Dermis microvascular lymphatic vessel endothelial cell (primary cell): ENCODE measurements around the gene PAFAH1B1. TPM values are rescaled to one million over a fixed set of nuclear protein-coding genes. Genes with fewer than 3 reads are reported as not detected.
"Not testable (repeated sequence)": the region's sequence is repeated elsewhere in the genome, so short reads cannot be mapped to it uniquely, and the experiment has no call there.

ENCODE experiments used
- DNase-seq, 2 donors: peaks; one replicate each; pipeline versions ENCODE4 v3.0.0 to v3.0.0-alpha.2; 2010; ENCODE audit warnings: low read depth in 2 of 2
- total RNA-seq: library from RNA; depleted of rRNA; stranded (reverse); fragments of >200 nt; gene quantifications from 2 replicates; pipeline ENCODE4 v1.2.1, GENCODE V29; 2014

PAFAH1B1 gene
- 65.0 and 80.4 TPM in 2 replicates for total RNA-seq

DNA sequence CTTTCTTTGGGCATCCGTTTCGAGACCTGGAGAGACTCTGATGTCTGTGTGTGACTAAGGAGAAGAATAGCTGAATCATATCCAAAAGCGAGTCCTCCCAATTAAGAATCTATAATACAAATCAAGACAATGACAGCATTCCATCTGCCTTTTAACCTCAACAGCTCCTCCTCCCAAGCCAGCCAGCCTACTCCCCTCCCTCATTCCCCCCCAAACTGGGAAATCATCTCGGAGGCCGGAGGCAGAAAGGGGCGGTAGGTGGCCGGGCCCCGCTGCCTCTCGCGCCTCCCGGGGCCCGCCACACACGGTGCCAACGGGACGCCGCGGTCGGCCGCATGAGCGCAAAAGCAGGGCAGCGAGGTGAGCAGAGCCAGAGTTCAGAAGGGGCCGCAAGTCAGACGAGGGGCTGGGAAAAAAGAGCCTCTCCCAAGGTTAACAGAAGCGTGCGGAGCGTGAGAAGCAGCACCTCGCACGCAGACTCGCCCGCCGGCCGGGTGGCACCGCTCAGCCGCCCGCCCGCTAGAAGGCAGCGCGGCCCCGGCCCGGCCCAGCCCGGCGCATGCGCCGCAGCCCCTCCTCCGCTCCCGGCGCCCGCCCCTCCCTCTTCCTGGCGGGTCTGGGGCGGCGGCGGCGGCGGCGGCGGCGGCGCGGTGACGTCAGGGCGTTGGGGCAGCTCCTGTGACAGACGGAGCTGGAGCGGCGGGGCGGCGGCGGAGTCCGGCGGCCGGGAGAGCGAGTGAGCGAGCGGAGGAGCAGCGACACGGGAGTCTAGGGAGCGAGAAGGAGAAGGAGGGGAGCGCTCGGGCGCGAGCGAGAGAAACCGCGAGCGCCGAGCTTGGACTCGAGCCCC, at the start of gene PAFAH1B1:
TSS of gene PAFAH1B1 (plus strand) at position 684 of the 850 bp plus-strand sequence. CDS start 44,635 bp downstream, outside the sequence.
- peak; percentile 50 to 93 for DNase-seq

DNA sequence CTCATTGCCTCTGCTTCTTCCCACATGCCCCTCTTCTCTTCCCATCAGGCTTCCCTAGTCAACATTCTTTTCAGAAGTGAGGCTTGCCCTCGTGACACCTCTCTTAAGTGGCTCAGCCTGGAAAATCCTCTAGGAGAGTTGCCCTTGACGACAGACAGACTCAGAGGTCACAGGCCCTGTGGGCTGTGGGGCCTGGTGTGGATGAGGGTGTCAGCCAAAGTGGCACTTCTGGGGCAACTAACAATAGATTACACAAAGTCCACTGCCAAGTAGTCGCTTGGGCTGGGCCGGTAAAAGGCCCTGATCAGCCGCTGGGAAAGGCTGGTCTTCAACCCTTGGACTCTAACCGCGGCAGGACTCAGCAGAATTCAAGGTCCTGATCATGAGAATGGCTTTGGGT, 48.1 kb upstream of the PAFAH1B1 start:
- DNase-seq = no peak

DNA sequence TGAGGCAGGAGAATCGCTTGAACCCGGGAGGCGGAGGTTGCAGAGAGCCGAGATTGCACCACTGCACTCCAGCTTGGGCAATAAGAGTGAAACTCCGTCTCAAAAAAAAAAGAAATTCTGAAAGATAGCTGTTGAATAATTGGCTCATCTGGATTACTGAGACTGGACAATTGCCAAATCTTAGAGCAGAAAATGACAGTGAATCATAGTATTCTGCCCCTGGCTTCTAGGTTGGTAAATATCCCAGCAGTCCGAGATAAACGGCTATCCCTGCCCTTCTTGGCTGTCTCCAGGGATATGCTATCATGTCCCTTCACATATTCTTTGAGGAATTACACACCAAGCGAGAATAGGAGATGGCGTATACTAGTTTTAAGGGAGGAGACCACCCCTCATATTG, 46.3 kb upstream of the PAFAH1B1 start:
- DNase-seq = peak; percentile 5 to 29

DNA sequence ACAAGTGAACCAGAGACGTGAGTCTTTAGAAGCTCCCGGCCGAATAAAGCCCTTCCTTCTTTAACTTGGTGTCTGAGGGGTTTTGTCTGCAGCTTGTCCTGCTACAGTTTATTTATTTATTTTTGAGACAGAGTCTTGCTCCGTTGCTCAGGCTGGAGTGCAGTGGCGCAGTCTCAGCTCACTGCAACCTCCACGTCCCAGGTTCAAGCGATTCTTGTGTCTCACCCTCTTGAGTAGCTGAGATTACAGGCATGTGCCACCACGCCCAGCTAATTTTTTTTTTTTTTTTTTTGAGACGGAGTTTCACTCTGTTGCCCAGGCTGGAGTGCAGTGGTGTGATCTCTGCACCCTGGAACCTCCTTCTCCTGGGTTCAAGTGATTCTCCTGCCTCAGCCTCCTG, 45.4 kb upstream of the PAFAH1B1 start:
- not testable (repeated sequence) for DNase-seq

DNA sequence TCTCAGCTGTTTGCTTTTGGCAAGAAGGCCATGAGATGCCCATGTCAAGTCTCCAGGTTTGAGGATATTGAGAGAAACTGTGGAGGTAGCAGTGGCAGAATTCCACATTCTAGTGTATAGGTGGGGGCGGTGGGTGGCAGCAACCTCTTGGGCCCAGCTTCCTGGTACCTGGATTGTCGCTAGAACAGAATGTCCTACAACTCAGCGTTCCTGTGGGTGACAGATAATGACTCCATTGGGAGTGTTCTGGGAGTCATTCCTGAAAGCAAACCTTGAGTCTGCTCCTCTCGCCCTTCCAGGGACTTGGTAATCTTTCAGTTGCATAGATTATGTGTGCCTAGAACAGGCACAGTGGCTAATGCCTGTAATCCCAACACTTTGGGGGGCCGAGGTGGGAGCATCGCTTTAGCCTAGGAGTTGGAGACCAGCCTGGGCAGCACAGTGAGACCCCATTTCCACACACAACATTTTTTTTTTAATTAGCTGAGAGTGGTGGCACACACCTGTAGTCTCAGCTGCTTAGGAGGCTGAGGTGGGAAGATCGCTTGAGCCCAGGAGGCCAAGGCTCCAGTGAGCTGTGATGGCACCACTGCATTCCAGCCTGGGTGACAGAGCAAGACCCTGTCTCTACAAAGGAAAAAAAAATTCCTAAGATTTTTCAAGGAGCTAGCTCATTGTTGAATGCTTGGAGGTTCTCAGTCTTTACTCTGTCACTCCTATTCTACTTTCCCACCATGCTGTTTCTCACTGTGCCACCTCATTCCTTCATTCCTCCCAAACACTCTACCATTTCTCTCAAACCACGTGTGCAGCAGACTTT, 43.9 kb upstream of the PAFAH1B1 start:
- DNase-seq = no peak

DNA sequence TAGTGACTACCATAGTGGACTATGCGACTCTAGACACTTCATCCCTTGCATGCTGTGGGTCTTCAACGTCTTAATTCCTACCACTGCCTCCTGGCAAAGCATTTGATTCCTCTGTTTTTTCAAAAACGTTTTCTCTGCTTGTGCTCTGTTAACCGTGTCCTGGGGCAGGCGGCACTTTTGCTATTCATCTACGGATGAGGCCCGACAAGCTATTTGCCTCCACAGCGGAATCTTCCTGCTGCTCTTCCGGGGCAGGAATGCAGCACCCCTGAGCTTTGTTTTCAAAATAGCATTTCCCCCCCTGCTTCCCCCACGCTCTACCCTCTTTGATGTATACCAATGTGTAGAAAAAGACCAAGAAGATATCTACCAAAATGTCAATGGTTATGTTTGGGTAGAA, 42.0 kb upstream of the PAFAH1B1 start:
- no peak for DNase-seq

DNA sequence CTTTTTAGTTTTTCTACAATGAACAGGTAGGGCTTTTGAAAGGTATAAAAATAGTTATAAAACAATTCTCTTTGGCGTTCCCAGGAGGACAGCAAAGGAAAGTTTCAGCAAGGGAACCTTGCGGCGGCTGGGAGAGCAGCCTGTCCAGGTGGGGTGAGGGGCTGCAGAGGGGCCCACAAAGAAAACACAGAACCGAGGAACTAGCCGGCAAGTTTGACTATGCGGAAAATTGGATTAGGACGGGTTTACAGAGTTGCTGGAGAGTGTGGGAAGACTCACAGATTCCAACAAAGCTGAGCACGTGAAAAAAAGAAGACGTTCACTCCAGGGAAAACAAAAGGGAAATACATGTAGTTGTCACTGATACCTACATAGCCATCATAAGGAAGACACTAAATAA, 41.5 kb upstream of the PAFAH1B1 start:
- no peak for DNase-seq

DNA sequence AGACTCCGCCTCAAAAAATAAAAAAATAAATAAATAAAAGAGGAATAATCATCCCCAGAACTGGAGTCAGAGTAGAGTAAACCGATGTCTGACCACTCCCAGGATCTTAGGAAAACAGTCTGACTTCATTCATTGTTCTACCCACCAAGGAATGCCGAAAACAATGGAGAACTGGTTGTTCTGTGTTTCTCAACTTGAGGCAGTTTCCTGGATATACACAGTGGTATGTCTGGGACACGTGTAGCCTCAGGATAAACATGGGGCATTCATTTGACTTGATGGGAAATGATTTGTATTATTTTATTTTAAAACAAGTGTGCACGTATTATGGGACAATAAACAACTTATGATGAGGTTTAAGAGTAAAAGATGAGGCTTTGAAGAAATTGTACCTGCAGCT, 32.8 kb upstream of the PAFAH1B1 start:
- DNase-seq = peak in 1 of 2 donors; percentile 77

DNA sequence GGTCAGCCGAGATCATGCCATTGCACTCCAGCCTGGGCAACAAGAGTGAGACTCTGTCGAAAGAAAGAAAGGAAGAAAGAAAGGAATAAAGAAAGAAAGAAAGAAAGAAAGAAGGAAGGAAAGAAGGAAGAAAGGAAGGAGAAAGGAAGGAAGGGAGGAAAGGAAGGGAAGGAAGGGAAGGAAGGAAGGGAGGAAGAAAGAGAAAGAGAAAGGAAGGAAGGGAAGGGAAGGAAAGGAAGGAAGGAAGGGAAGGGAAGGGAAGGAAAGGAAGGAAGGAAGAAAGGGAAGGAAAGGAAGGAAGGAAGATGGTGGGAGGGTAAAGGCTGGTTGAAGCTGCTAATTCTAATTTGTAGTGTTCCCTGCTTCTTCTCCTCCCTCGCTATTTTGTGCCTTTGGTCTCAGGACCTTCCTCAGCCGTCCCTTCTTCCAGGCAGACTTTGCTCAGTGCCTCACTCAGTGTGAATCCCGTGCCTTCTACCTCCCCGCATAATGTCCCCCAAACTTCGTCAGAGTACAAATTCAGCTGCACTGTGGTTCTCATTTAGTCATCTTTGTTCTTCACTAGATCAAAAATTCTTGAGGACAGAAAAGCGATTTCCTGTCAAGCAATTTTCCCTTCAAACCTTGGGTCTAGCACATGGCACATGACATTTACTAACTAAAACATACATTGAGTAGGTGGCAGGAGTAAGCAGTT, 31.1 kb upstream of the PAFAH1B1 start:
- DNase-seq = no peak

DNA sequence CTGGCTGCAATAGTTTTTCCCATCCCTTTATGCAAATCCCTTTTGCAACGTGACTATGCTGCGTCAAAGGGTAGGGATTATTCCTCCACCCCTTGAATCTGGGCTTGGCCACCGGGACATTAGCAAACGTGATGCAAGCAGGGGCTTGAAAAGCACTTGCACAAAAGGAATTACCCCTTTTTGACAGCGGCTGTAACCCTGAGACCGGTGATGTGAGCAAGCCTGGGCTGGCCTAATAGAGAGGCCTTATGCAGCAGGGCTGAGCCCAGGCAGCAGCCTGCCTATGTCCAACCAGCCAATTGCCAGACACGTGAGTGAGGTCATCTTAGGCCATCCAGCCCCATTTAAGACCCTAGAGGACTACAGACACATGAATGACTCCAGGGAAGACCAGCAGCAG, 30.4 kb upstream of the PAFAH1B1 start:
- DNase-seq = no peak

DNA sequence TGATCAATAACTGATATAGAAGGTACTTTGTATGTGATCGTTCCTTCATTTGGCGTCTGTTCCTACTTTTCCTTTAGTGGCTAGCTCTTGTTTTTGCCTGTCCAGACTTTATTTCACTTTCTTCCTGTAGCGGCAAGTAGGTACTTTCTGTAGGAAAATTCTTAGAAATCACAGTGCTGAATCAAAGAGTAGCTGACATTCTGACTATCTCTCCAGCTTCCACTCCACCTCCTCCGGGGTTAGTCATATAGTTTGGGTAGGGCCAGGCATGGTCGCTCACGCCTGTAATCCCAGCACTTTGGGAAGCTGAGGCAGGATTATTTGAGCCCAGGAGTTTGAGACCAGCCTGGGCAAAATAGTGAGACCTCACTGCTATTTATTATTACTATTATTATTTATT, 29.9 kb upstream of the PAFAH1B1 start:
- no peak for DNase-seq

DNA sequence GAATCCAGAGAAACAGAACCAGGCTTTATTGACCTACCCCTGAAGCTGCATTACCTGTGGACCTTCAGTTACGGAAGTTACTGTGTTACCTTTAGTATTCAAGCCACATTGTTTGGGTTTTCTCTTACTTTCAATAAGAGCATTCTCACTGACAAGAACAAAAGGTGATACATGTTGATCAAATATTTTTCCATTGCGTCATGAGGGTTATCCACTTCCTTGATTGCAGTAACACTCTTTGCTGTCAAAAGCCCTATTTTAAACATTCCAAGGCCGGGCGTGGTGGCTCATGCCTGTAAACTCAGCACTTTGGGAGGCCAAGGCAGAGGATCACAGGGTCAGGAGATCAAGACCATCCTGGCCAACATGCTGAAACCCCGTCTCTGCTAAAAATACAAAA, 28.6 kb upstream of the PAFAH1B1 start:
- DNase-seq = peak; percentile 28 to 33

DNA sequence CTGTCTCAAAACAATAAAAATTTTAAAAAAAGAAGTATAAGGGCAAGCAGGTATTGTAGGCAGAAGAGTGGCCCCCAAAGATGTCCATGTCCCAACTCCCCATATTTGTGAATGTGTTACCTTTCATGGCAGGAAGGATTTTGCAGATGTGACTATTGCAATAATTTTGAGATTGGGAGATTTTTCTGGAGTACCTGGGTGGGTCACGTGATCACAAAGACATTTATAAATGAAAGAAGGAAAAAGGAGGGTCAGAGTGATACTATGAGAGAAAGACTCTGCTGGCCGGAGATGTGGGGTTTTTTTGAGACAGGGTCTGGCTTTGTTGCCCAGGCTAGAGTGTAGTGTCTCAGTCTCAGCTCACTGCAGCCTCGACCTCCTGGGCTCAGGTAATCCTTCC, 27.4 kb upstream of the PAFAH1B1 start:
- DNase-seq = no peak

DNA sequence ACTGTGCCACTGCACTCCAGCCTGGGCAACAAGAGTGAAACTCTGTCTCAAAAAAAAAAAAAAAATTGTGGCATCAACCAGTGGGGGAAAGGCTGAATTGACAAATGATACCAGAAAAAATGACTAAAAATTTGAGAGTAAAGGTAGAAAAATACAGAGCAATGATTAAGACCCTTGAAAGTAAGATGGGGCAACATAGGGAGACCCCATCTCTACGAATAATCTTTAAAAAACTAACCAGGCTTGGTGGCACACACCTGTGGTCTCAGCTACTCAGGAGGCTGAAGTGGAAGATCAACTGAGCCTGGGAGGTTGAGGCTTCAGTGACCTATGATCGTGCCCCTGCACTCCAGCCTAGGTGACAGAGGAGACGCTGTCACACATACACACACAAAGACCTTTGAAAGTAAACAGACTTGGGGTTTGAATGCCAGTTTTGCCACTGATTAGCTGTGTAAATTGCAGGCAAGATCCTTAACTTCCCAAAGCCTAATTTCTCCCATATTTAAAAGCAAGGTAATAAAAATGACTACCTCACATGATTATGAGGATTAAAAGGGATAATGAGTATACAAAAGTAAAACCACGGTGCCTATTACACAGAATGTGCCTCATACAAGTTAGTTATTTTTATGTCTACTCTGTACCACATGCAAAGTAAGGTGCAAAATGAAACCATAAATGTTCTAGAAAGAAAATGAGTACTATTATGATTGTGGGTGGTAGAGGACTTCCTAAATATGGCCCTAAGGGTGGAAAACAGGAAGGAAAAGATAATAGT, 21.7 kb upstream of the PAFAH1B1 start:
- no peak for DNase-seq

DNA sequence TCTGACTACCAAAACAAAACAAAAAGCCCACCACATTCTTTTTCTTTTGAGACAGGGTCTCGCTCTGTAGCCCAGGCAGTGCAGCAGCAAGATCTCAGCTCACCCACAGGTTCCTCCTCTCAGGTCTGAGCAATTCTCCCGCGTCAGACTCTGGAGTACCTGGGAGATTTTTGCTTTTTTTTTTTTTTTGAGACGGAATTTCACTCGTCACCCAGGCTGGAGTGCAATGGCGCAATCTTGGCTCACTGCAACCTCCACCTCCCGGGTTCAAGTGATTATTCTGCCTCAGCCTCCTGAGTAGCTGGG, 21.2 kb upstream of the PAFAH1B1 start:
- not testable (repeated sequence) for DNase-seq

DNA sequence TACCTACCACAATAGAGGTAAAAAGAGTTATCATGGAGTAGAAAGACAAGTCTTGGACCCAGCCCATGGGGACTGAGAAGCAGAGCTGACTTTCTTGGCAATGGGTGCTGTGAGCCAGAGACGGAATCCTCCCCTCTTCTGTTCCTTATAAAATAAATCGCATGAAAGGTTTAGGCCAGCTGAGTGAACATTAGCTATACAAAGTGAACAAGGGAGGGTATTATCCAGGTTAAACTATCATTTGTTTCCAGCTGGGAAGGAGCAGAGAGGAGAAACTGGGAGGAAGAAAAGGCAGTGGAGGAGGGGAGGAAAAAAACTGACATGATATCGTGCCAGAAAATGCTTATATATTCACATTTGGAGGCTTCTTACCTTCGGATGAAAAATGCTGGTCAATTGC, 13.3 kb upstream of the PAFAH1B1 start:
- DNase-seq = no peak

DNA sequence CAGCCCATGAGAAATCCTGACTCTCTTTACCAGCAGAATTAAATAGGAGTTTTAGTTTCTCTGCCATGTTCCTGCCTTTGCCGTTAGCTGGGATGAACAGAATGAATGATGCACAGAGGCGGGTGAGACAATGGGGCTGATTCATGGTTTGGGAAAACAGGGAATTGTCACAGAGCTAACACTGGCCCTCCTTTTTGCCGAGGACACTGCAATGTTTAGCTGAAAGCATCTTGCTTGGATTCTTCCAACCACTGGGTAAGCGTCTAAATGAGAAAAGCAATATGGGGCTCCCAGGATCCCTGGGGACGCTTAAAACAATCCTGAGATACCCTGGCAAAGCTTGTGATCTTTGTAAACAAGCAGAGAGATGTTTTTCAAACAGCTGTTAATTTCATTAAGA, 12.8 kb upstream of the PAFAH1B1 start:
- DNase-seq = no peak

DNA sequence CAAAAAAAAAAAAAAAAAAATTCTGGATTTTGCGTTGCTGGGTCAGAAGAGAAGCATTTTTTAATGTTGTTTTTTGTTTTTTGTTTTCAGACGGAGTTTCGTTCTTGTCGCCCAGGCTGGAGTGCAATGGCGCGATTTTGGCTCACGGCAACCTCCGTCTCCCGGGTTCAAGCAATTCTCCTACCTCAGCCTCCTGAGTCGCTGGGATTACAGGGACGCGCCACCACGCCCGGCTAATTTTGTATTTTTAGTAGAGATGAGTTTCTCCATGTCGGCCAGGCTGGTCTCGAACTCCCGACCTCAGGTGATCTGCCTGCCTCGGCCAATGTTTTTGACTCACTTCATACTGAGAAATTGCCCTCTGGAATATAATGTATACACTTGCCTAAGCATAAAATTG, 11.0 kb upstream of the PAFAH1B1 start:
- DNase-seq = no peak

DNA sequence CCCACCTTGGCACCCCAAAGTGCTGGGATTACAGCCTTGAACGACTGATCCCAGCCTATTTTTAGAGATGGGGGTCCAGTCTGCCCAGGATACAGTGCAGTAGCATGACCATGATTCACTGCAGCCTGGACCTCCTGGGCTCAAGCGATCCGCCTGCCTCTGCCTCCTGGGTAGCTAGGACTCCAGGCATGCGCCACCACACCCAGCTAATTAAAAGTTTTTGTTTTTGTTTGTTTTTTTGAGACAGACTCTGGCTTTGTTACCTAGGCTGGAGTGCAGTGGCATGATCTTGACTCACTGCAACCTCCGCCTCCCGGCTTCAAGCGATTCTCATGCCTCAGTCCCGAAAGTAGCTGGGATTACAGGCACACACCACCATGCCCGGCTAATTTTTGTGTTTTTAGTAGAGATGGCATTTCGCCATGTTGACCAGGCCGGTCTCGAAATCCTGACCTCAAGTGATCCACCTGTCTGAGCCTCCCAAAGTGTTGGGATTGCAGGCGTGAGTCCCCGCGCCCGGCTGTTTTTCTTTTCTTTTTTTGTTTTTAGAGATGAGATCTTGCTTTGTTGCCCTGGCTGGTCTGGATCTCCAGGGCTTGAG, 2.3 kb upstream of the PAFAH1B1 start:
- DNase-seq = no peak

DNA sequence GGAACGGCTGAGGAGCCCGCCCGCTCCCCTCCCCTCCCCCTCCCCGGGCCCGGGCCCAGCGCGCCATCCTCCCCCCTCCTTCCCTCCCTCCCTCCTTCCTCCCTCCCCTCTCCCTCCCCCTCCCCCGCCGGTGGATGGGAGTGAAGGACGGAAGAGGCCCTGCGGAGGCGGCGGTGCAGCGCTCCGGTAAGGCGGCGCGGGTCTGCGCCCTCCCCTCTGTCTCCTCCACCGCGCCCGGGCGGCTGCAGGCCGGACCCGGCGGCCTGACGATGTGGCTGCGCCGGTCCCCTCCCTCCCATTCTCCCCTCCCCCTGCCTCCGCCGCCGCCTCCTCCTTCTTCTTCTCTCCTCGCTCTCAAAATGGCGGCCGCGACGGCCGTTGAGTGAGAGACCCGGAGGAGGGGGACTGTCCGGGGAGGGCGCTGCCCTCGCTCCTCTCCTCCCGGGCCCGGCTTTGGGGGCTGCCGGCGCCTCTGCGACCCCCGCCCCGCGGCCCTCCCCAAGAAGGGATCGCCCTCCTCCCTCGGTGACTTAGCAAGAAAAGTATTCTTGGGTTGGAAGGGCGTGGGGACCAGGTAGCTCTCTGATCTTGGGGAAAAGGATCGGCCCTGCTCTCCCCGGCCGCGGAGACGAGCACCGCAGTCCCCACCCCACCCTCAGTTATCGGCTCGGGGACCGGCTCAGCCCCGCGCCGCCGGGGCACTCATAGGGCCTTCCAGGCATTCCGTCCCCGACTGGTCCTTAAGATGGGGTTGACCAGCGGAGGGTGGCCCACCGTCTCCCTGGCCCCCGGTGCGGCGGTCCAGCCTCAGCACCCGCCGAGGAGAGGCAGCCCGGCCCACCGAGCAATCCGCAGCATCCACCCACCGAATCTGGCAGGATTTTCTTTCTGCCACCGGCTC, 617 bp downstream of the PAFAH1B1 start:
- DNase-seq = peak; percentile 34 to 80
